UCSD-AML1 (cell line): Measurements from ENCODE around the gene ABCA10.
"Not testable (repeated sequence)": the region's sequence is repeated elsewhere in the genome, so short reads cannot be mapped to it uniquely, and the experiment has no call there.

Experiments used
- DNase-seq: peaks from one replicate; lab custom pipeline; 2025; ENCODE audit not compliant: unreplicated experiment; lab: John Stamatoyannopoulos, UW

Gene ABCA10

GRCh38 chr17:69228576-69228975 is at the start of gene ABCA10:
TSS of gene ABCA10 (minus strand) at chr17:69228824. CDS start at chr17:69225358, 3,466 bp downstream.
- DNase-seq, result no peak

DNA sequence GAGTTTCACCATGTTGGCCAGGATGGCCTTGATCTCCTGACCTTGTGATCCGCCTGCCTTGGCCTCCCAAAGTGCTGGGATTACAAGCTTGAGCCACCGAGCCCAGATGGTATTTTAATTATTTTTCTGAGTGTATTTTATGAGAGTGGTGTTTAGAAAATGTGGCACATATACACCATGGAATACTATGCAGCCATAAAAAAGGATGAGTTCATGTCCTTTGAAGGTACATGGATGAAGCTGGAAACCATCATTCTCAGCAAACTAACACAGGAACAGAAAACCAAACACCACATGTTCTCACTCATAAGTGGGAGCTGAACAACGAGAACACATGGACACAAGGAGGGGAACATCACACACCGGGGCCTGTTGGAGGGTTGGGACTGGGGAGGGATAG is 47.7 kb upstream of the ABCA10 start:
- DNase-seq, result not testable (repeated sequence)

DNA sequence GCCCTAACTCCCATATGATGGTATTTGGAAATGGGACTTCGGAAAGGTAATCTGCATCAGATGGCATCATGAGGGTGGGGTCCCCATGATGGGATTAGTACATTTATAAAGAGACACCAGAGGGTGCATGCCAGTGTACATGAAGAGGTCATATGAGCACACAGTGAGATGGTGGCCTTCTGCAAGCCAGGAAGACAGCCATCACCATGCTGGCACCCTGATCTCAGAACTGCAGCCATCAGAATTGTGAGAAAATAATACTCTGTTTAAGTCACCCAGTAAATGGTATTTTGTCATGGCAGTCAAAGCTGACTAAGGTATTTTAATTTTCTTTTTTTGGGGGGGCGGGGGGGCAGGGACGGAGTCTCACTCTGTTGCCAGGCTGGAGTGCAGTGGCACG is 47.1 kb upstream of the ABCA10 start:
- no peak for DNase-seq

DNA sequence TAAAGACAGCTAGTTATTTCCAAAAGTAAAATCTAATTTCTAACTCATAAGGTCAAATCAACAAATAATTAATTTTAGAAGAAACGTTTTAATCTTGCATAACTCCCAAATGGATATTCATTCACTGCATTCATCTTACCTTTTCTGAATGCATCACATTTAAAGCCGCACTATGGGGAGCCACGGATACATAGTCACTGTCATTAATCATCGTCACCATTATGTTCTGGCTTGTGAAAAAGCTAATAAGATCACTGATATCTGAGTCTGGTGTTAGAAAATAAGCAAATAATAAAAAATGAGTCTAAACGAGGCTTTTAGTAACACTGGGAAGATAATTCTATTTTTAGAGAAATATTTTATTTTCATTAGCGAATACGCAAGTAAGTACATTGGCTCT is 42.4 kb upstream of the ABCA10 start:
- no peak for DNase-seq

DNA sequence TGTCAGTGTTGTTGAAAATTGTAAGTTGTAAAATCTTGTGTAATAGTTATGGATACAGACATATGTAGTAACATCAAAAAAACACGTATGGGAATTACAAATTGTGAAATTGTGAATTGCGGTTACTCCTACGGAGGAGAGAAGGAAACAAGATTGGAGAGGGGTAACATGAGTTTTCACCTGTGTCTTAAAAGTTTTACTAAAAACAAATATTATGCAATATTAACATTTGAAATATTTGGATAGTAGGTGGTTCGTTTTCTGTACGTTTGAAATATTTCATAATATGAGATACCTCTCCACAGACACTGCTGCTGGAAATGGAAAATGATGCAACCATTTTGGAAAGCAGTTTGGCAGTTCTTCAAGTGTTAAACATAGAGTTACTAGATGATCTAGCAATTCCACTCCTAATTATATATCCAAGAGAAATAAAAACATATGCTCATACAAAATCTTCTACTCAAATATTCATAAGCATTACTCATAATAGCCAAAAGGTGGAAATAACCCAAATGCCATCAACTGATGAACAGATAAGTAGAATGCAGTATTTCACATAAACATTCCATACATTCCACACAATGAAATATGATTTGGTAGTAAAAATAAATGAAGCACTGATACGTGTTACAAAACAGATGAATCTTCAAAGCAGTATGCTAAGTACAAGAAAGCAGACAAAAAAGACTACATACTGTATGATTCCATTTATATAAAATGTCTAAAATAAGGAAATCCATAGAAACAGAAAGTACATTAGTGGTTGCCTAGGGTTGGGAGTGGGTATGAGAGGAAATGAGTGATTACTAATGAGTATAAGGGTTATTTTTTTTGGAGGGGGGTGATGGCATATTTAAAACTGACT is 40.7 kb upstream of the ABCA10 start:
- DNase-seq, result no peak

GRCh38 chr17:69268543-69269014 is 40.0 kb upstream of the ABCA10 start:
- DNase-seq, result no peak

- DNase-seq, result no peak
Measured at GRCh38 chr17:69267219-69267618, 38.6 kb upstream of the ABCA10 start.

GRCh38 chr17:69265873-69266272 is 37.2 kb upstream of the ABCA10 start:
- no peak for DNase-seq

DNA sequence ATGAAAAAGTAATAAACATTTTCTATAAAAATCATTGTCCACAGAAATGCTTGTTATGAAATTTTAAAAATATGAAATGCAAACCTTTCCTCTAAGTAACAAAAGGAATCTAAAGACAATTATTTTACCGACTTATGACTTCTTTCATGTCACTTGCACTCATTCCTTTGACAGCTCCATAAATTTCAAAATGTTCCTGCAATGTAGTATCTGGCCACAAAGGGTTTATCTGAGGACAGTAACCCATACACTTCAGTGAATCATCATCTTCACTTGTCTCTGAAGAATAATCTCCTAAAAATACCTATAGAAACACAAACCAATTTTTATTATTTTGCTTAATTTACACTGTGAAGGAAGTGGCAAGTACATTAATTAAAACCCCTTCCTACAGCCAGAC is 25.6 kb upstream of the ABCA10 start:
- DNase-seq, result no peak

DNA sequence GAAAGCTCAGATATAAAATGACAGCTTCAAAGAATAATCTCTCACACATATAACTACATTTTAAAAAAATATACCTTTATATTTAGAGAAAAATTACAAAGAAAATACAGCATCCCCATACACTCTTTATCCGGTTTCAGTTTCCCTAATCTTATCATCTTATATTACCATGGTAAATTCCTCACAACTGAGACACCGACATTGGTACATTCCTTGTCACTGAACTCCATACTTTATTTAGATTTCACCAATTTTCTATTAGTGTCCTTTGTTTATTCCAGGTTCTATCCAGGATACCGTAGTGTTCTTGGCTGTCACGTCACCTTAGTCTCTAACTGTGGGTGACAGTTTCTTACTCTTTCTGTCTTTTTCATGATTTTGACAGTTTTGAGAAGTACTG is 22.0 kb upstream of the ABCA10 start:
- DNase-seq, result no peak

GRCh38 chr17:69246726-69247375 is 18.2 kb upstream of the ABCA10 start:
- no peak for DNase-seq

- DNase-seq, result no peak
Measured at GRCh38 chr17:69246202-69246601, 17.6 kb upstream of the ABCA10 start.

DNA sequence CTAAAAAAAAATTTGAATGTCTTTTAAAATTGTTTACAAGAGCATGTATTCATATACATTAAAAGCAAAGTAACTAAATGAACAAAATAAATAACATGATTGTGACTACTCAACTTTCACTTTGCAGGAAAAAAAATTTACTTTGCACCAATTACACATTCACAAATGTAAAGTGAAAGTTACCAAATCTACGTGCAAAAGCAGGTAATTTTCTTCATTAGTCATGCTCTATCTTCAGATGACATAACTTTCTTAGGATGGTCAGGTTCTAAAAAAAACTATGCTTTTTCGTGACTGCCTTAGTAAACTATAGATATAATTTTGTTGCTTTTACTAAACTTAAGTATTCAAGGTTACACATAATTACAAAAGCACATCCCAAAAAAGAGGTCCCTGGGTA is 17.0 kb upstream of the ABCA10 start:
- no peak for DNase-seq

GRCh38 chr17:69239611-69240600 is 11.3 kb upstream of the ABCA10 start:
- no peak for DNase-seq

DNA sequence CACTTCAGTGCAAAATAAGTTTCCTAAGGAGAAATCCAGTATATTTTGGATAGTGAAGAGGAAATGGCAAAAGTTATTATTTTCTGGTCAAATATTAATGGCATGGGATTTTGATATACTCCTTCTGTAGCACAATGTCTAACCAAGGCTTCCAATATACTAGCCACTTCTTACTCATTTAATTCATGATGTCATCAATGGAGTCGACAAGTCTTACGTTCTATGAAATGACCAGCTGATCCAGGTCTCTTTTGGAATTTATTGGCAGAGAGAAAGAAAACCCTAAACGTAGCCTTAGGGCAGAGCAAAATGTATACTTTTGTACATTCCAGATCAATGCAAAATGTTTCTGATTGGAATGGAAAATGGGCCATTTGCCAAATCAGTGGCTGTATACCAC is 8.3 kb upstream of the ABCA10 start:
- DNase-seq, result no peak

GRCh38 chr17:69236464-69236863 is 7.8 kb upstream of the ABCA10 start:
- DNase-seq, result no peak

DNA sequence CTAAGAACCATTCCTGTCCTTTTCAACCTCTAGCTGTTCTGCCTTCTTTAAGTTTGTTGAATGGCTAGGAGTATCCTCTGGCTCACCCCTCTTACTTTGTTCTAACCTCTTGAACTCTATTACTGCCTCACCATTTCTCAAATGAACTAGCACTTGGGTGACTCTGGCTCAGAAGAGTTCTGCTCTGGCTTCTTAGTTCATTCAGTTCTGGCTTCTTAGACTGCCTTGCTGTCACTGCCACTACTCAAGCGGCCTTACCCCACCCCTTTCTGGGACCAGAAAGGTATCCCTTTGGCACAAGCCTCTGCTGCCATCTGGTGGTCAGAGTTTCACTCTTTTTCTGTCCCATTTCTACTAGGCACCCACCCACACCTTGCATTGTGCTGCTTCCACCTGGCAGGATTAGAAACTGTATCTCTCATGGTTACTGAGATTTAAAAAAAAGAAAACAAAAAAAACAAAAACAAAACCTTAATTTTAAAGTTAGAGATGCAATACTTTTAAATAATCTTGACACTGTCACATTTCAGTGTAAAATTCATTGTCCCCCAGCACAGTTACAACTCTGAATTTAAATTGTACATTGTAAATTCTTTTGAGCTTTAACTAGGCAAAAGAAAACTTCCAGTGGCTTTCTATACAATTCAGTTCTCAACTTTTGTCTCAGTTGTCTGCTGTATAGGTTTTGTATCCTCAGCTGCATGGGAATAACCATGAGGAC is 6.9 kb upstream of the ABCA10 start:
- DNase-seq, result peak; percentile 77

DNA sequence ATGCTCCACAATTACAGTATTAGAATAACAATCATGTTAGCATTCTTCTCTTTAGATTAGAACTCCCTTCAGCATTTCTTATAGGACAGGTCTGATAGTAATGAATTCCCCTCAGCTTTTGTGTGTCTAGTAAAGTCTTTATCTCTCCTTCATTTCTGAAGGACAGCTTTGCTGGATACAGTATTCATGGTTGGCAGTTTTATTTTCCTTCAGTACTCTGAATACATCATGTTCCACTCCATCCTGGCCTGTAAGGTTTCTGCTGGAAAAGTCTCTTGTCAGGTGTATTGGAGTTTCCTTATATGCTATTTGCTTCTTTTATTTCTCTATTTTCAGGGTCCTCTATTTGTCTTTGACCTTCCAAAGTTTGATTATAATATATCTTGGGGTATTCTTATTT is 4.0 kb upstream of the ABCA10 start:
- DNase-seq, result no peak

DNA sequence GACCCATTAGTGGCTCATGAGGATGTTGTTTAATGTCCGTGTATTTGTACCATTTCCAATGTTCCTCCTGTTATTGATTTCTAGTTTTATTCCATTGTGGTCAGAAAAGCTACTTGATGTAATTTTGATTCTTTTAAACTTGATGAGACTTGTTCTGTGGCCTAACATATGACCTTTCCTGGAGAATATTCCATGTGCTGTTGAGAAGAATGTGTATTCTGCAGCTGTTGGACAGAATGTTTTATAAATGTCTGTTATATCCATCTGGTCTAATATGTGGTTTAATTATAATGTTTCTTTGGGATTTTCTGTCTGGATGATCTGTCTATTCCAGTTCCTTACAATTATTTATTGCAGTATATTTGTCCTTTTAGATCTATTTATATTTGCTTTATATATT is 2.9 kb upstream of the ABCA10 start:
- DNase-seq, result no peak

GRCh38 chr17:69230939-69231338 is 2.3 kb upstream of the ABCA10 start:
- DNase-seq, result no peak

GRCh38 chr17:69228018-69228417 is 606 bp downstream of the ABCA10 start:
- DNase-seq, result no peak
